Omental fat pad (tissue), 4 donors: ENCODE measurements around the gene INPP5A. TPM values are rescaled to one million over a fixed set of nuclear protein-coding genes. Genes with fewer than 3 reads are reported as not detected.

Experiments
- ATAC-seq: fragments of 150-250 bp; one replicate; pipeline ENCODE4 v1.9.1; 2016; ENCODE audit warnings: mild to moderate bottlenecking, moderate library complexity; ENCODE audit not compliant: low FRiP score
- DNase-seq: peaks from one replicate; pipeline ENCODE4 v3.0.0-alpha.2; 2019; ENCODE audit warnings: low spot score
- total RNA-seq, 4 donors: library from RNA; depleted of rRNA; stranded (reverse); fragments of >200 nt; gene quantifications; one replicate each; pipeline ENCODE4 v1.1.0, GENCODE V29; 2016
- TF ChIP-seq, protein P1 (sequence below), 3 donors: fragments of 450-650 bp; IDR thresholded peaks; one replicate each; pipeline ENCODE4 v1.5.1; 2016 to 2017; ENCODE audit warnings: antibody characterized with exemption in 3 of 3, mild to moderate bottlenecking in 3 of 3, moderate library complexity in 2 of 3

The INPP5A gene
- total RNA-seq, 4 donors from 2014 or later = 34.1 to 49.3 (median 43.3) TPM

DNA sequence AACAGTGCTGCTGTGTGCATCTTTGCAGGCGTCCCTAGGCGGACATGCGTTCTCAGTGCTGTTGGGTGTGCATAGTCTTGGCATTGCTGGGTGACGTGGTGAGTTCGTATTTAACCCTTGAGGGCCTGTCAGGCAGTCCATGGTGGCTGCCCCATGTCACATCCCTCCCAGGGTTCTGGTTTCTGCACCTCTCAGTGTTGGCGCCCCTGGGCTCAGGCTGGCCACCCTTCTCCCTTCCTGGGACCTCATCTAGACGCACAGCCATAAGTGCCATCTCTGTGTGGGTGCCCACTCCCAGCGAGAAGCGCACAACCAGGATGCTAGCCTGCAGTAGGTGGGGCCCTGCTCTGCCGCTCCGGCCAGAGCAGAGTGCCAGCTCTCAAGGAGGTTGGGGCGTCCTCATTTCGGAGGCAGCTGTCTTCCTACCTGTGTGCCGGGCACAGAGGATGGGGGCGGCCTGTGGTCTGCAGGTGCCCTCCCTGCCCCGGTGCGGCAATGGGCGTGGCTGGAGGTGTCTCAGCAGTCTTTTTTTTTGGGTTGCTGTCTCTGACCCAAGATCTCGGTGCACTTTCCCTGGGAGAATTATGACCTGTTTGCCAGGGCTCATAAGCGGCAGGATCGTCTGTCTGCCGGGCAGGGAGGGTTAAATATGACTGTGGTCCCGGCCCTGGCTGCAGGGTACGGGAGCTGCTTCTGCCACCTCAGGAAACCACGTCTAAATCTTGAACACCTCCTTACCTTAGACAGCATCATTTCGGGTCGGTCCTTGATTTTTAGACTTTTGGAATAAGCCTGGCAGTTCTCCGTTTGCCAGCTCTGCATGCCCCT, 6.5 kb downstream of the INPP5A start:
- DNase-seq (no peak), ATAC-seq (no peak)
- TF ChIP-seq, protein P1, sequence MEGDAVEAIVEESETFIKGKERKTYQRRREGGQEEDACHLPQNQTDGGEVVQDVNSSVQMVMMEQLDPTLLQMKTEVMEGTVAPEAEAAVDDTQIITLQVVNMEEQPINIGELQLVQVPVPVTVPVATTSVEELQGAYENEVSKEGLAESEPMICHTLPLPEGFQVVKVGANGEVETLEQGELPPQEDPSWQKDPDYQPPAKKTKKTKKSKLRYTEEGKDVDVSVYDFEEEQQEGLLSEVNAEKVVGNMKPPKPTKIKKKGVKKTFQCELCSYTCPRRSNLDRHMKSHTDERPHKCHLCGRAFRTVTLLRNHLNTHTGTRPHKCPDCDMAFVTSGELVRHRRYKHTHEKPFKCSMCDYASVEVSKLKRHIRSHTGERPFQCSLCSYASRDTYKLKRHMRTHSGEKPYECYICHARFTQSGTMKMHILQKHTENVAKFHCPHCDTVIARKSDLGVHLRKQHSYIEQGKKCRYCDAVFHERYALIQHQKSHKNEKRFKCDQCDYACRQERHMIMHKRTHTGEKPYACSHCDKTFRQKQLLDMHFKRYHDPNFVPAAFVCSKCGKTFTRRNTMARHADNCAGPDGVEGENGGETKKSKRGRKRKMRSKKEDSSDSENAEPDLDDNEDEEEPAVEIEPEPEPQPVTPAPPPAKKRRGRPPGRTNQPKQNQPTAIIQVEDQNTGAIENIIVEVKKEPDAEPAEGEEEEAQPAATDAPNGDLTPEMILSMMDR (IDR thresholded peaks at IDR 0.05) = no peak

DNA sequence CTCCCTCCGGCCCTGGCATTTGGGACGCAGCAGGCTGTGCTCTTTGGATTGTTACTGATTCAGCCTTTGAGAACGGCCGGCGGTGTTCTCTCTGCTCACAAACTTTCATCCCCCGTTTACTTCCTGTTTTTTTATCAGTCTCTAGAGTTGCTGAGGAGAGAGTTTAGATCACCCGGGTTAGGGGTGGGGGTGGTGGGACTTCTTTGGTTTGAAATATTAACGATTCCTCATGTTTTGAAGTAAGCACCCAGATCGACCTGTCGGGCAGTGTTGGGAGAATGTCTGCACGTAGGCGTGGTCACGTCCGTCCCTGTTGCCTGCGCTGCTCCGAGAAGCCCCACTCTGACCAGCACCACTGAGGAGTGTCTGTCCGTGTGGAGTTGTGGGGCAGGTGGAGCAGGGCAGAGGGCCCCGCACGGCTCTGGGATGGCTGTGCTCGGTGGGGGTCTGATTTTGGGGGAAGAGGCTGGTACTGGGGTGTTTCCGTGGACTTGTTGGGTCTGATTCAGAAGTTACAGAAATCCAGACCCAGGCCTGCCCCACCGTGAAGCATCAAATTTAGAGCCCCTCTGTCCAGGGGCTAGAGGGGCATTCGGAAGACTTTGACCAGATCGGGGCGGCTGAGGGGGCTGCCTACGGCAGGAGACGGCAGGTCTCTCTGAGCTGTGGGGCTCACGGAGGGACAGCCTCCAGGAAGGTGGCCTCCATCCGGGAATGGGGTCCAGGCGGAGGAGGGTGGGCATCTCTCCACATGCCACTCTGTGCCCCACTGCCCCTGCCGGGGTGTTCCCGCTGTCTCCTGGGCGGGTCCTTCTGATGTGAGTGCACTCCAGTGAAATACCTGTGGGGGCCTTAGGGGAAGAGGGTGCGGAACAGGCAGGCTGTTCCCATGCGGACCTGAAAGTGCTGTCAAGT, 7.4 kb downstream of the INPP5A start:
- TF ChIP-seq, protein P1 (IDR thresholded peaks at IDR 0.05) = no peak
- ATAC-seq = no peak
- DNase-seq = no peak

DNA sequence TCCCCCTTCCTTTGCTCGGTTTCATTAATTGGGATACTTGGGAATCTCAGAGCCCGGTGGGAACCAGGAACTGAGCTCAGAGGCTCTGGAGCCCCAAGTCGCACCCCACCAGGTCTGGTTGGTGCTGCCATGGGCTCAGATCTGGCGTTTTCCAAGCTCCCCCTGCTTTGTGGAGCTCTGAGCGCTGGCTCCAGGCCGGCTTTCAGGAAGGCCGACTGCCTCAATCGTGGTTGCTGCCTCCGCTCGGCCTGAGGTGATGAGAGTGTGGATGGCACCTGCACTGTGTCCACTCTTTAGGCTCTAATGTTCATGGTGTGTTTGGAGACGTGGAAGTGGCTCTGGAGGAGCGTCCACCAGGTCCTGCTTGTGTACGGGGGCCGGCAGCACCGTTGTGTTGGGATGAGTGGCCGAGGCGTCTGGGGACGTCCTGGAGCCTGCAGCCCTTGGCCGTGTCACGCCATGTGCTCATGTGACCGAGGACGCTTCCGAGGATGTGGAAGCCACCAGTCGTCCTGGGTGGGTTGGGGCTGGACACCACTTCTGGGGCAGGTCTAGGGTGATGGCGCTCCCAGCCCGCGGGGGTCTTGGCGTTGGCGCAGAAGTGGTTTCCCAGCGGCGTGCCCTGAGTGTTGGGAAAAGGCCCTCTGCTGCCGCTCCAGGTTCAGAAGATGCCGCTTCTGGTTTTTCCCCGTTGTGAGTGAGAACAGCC, 8.2 kb downstream of the INPP5A start:
- ATAC-seq (no peak), DNase-seq (no peak)
- TF ChIP-seq, protein P1 (IDR thresholded peaks at IDR 0.05) = no peak

DNA sequence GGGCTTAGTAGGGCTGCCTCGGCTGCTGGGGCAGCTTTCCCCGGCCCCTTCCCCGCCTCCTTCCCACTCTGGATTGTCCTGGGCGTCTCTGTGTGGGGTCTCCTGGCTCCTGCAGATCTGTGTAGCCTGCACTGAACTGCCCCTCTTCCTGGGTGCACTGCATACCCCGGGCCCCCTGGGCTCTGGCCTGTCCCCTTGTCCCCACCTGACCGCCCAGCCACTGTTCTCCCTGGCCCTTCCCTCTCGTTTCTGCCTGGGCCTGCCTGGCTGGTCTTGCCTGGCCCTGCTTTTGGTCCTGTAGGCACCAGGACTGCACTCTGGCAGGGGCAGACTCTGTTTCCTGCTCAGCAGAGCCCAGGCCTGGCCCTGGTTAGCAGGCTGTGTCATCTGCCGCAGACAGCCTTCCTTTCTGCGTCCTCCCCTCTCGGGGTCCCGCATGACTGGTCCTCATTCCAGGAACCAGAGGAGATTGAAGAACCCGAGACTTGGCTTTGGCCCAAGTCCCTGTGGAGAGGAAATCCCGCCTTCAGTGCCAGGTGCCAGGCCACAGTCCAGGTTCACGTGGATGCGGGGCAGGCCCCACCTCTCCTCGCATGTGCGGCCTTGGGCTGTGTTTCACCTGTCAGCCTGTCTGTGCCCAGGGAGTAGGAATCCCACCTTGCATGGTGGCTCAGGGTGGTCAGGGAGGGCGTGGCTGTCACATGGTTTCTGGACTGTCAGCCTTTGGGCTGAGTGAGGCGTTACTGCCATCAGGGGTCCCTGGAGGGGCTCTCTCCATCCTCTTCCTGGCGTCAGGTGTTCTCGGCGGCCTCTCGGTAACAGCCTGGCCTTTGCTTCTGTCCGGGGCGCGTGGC, 9.2 kb downstream of the INPP5A start:
- ATAC-seq (no peak), DNase-seq (no peak)
- TF ChIP-seq, protein P1 (IDR thresholded peaks at IDR 0.05) = no peak

DNA sequence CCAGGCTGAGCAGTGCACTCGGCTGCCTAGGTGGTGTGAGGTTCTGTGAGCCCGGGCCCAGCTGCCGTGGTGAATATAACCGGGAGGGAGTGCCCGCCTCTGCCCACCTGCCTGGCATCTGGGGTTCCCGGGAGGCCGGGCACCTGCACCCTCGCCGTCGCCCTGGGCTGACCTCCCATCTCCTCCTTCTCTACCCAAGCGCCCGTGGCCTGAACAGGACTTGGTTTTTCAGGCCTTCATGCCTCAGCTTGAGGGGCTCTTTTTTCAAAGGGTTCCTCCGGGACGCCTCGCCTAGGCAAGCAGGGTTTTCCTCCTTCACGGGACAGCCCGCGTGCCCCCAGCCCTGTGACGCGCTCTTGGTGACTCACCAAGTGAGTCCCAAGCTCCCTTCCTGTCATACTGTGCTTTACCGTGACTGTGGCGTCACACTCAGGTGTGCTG, 9.9 kb downstream of the INPP5A start:
- TF ChIP-seq, protein P1 (IDR thresholded peaks at IDR 0.05) = no peak
- DNase-seq = no peak
- ATAC-seq = no peak
